Stimulated activated naive CD8-positive, alpha-beta T cell treated with anti-CD3 and anti-CD28 coated beads, Interleukin-15, amount 100 ng/mL, for 72 hours (primary cell): ENCODE data around the gene PRSS33.

Source experiments
- ATAC-seq: fragments of 150-1000 bp; cut with Tn5 transposase; 2 replicates; pipeline ENCODE4 v1.10.0; 2021; ENCODE audit warnings: mild to moderate bottlenecking, moderate library complexity
- DNase-seq, 2 donors: peaks; one replicate each; pipeline ENCODE4 v3.0.0; 2021 to 2022
- H3K27ac Mint-ChIP-seq, 2 donors: one replicate each; pipeline ENCODE4 v1.8.0; 2022; ENCODE audit warnings: mild to moderate bottlenecking in 2 of 2, mixed read lengths in 2 of 2, moderate library complexity in 2 of 2
- H3K27me3 Mint-ChIP-seq: one replicate; pipeline ENCODE4 v1.8.0; 2022; ENCODE audit warnings: mixed read lengths
- H3K4me1 Mint-ChIP-seq: one replicate; pipeline ENCODE4 v1.8.0; 2022; ENCODE audit warnings: mild to moderate bottlenecking, mixed read lengths
- H3K4me3 Mint-ChIP-seq, 2 donors: one replicate each; pipeline ENCODE4 v1.8.0; 2022; ENCODE audit warnings: mild to moderate bottlenecking in 2 of 2, mixed read lengths in 2 of 2, moderate library complexity in 1 of 2
- H3K9me3 Mint-ChIP-seq, 2 donors: one replicate each; pipeline ENCODE4 v1.8.0; 2022; ENCODE audit warnings: mixed read lengths in 2 of 2

Gene PRSS33

GRCh38 chr16:2814551-2815298, 27.4 kb upstream of the PRSS33 start:
- H3K4me1 Mint-ChIP-seq, result no peaks in the 10 kb centered on the region
- no peak for ATAC-seq
- no peak overlapping the region for H3K4me3 Mint-ChIP-seq
- peaks cover 6% of the 10 kb centered on the region for H3K27me3 Mint-ChIP-seq
- no peak overlapping the region for H3K27ac Mint-ChIP-seq
- H3K9me3 Mint-ChIP-seq, result no peaks in the 10 kb centered on the region
- DNase-seq, result no peak

GRCh38 chr16:2813771-2814221, 26.4 kb upstream of the PRSS33 start:
- no peaks in the 10 kb centered on the region for H3K4me1 Mint-ChIP-seq
- no peak overlapping the region for H3K4me3 Mint-ChIP-seq
- no peak for ATAC-seq
- peaks cover 15% of the 10 kb centered on the region for H3K27me3 Mint-ChIP-seq
- no peak overlapping the region for H3K27ac Mint-ChIP-seq
- no peaks in the 10 kb centered on the region for H3K9me3 Mint-ChIP-seq
- DNase-seq, result no peak

DNA sequence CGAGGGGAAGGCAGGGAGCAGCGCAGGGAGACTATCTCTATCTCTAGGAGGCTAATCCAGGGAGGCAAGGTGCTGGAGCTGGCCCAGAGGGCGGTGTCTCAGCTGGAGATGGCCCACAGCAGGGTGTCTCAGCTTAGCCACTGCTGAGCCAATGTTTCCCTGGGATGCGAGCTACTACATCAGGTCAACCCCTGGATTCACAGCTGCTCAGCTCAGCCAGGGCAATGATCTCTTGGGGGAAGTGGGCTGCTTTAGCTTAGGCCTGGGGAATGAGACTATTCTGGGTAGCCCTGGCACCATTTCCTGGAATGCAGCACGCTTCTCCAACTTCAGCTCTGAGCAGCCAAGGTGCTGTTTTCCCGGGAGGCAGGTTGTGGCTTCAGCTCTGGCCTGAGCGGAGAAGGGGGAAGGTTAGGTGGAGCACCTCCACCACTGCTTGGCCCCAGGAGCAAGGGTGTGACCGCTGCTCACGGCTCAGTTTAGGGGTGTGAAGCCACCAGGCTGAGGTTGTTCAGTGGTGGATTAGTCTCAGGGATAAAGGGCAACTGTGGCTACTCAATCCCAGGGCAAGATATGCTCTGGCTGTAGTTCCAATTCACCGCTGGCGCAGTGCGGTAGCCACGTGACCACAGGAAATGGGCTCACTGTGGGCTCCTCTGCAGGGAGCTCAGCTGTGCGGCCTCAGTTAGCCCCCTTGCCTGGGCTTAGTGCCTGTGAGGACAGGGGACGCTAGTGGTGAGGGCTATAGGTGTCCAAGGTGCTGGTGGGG, 24.5 kb upstream of the PRSS33 start:
- Mint-ChIP-seq H3K4me1 (no peaks in the 10 kb centered on the region), H3K27me3 (peaks cover 26% of the 10 kb centered on the region), H3K4me3 (no peak overlapping the region), H3K9me3 (no peaks in the 10 kb centered on the region), H3K27ac (no peak overlapping the region)
- ATAC-seq, result no peak
- no peak for DNase-seq

GRCh38 chr16:2810651-2811050, 23.3 kb upstream of the PRSS33 start:
- Mint-ChIP-seq H3K4me1 (no peaks in the 10 kb centered on the region), H3K27ac (no peak overlapping the region), H3K9me3 (no peaks in the 10 kb centered on the region), H3K27me3 (peaks cover 26% of the 10 kb centered on the region), H3K4me3 (no peak overlapping the region)
- no peak for ATAC-seq
- no peak for DNase-seq

DNA sequence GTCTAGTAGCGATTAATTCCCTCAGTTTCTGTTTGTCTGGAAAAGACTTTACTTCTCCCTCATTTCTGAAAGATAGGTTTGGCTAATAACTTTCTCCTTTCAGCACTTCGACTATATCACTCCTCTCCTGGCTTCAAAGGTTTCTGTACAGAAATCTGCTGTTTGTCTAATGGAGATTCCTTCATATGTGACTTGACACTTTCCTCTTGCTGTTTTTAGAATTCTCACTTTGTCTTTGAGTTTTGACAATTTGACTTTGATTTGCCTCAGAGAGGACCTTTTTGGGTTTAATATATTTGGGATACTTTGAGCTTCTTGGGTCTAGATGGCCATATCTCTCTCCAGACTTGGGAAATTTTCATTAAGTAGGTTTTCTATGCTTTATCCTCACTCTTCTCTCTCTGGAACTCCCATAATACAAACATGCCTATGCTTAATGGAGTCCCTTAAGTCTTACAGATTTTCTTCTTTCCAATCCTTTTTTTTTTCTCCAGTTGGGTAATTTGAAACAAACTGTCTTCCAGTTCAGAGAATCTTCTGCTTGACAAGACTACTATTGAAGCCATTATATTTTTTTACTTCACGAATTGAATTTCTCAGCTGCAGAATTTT, 21.9 kb upstream of the PRSS33 start:
- Mint-ChIP-seq H3K27ac (no peak overlapping the region), H3K27me3 (peaks cover 26% of the 10 kb centered on the region), H3K9me3 (peaks cover 2 to 13% of the 10 kb centered on the region in 2 donors), H3K4me3 (no peak overlapping the region), H3K4me1 (no peaks in the 10 kb centered on the region)
- DNase-seq (no peak), ATAC-seq (no peak)

DNA sequence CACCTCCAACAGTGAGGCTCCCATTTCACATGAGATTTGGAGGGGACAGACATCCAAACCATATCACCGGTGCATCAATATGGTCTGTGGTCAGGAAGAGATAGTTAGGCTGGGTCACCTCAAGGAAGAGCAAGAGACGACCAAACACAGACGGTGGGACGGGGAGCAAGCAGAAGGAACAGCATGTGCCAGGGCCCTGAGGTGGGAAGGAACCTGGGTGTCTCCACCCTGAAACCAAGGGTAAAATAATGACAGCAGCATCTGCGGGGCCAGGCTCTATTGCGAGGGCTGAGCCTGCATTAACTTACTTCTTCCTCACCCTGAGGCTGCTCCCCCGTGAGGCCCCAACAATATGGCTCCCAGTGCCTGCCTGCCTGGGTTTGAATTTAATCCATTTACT, 20.8 kb upstream of the PRSS33 start:
- Mint-ChIP-seq H3K4me1 (no peaks in the 10 kb centered on the region), H3K27ac (no peak overlapping the region), H3K4me3 (no peak overlapping the region), H3K27me3 (peaks cover 26% of the 10 kb centered on the region), H3K9me3 (peaks cover 12 to 24% of the 10 kb centered on the region in 2 donors)
- DNase-seq (no peak), ATAC-seq (no peak)

DNA sequence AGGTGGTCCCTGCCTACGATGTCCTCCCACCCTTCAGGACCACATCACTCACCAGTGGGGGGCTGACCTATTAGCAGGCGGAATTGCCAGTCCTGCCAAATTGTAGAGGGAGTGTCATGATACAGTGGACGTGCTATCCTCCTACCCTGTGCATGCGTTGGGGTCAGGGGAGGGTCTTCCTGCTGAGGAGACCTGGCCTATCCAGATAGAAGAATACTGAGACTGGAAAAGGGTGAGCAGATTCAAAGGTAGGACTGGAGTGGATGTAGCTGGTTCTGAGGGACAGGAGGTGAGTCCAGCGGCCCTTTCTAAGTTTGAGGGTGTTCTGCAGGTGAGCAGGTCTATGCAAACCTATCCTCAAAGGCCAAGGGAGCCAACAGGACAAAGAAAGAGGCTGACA, 18.9 kb upstream of the PRSS33 start:
- DNase-seq (no peak), ATAC-seq (no peak)
- Mint-ChIP-seq H3K4me3 (no peak overlapping the region), H3K4me1 (no peaks in the 10 kb centered on the region), H3K27ac (no peak overlapping the region), H3K27me3 (peaks cover 26% of the 10 kb centered on the region), H3K9me3 (peaks cover 15 to 28% of the 10 kb centered on the region in 2 donors)

DNA sequence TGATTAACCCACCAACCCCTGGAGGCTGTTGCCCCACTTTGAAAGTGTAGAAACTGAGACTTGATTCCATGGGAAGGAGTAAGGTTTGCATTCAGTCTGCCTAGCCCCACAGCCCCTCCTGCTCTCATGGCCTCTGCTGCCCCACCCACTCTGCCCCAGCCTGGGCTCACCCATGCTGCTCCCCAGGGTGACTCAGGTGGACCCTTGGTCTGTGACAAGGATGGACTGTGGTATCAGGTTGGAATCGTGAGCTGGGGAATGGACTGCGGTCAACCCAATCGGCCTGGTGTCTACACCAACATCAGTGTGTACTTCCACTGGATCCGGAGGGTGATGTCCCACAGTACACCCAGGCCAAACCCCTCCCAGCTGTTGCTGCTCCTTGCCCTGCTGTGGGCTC, 17.4 kb upstream of the PRSS33 start:
- DNase-seq (no peak), ATAC-seq (no peak)
- H3K27ac Mint-ChIP-seq, result no peak overlapping the region
- no peaks in the 10 kb centered on the region for H3K4me1 Mint-ChIP-seq
- peaks cover 20% of the 10 kb centered on the region for H3K27me3 Mint-ChIP-seq
- H3K4me3 Mint-ChIP-seq, result no peak overlapping the region
- peaks cover 15 to 28% of the 10 kb centered on the region in 2 donors for H3K9me3 Mint-ChIP-seq

GRCh38 chr16:2803545-2804195, 16.3 kb upstream of the PRSS33 start:
- DNase-seq (no peak), ATAC-seq (no peak)
- H3K9me3 Mint-ChIP-seq, result peaks cover 15 to 28% of the 10 kb centered on the region in 2 donors
- H3K4me3 Mint-ChIP-seq, result no peak overlapping the region
- H3K27me3 Mint-ChIP-seq, result peaks cover 10% of the 10 kb centered on the region
- no peak overlapping the region for H3K27ac Mint-ChIP-seq
- H3K4me1 Mint-ChIP-seq, result no peaks in the 10 kb centered on the region

DNA sequence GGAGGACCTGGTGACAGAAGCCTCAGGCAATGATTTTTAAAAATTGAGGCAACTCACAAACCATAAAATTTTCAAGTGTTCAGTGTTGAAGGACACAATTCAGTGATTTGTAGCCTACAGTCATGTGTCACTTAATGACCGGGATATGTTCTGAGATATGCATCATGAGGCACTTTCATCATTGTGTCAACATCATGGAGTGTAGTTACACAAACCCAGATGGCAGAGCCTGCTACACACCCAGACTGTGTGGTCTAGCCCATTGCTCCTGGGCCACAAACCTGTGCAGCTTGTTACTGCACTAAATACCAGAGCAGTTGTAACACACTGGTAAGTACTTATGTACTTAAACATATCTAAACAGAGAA, 12.5 kb upstream of the PRSS33 start:
- H3K4me1 Mint-ChIP-seq, result no peaks in the 10 kb centered on the region
- ATAC-seq (no peak), DNase-seq (no peak)
- H3K27me3 Mint-ChIP-seq, result peaks cover 10% of the 10 kb centered on the region
- no peak overlapping the region for H3K4me3 Mint-ChIP-seq
- peaks cover 15 to 21% of the 10 kb centered on the region in 2 donors for H3K9me3 Mint-ChIP-seq
- no peak overlapping the region for H3K27ac Mint-ChIP-seq

DNA sequence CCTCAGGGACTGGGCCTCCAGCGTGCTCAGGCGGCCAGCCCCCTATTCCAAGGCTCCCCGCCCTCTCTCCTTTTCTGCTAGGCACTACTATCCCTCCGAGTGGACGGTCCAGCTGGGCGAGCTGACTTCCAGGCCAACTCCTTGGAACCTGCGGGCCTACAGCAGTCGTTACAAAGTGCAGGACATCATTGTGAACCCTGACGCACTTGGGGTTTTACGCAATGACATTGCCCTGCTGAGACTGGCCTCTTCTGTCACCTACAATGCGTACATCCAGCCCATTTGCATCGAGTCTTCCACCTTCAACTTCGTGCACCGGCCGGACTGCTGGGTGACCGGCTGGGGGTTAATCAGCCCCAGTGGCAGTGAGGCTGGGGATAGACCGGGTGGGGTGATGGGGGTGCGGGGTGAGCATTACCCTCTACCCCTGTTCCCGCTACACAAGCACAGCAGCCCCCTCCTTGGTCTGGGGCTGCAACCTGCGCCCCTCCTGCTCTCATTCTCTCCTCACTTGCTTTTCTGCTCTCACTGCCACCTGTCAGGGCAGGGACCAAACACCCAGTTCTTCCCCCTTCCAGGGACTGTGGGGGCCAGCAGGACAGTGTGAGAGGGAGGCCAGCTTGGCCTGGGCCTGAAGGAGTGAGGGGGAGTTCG, 12.0 kb upstream of the PRSS33 start:
- Mint-ChIP-seq H3K4me3 (no peak overlapping the region), H3K9me3 (peaks cover 13 to 16% of the 10 kb centered on the region in 2 donors), H3K27ac (no peak overlapping the region), H3K4me1 (no peaks in the 10 kb centered on the region), H3K27me3 (peaks cover 10% of the 10 kb centered on the region)
- no peak for DNase-seq
- ATAC-seq, result no peak

- H3K4me1 Mint-ChIP-seq, result no peaks in the 10 kb centered on the region
- peaks cover 13% of the 10 kb centered on the region for H3K27me3 Mint-ChIP-seq
- no peak for DNase-seq
- H3K4me3 Mint-ChIP-seq, result no peak overlapping the region
- no peak overlapping the region for H3K27ac Mint-ChIP-seq
- H3K9me3 Mint-ChIP-seq, result peaks cover 8 to 10% of the 10 kb centered on the region in 2 donors
- ATAC-seq, result peak; percentile 55
These were observed 11.4 kb upstream of the PRSS33 start for GRCh38 chr16:2798723-2799204.

- H3K27ac Mint-ChIP-seq, result no peak overlapping the region
These were observed 8.2 kb upstream of the PRSS33 start for GRCh38 chr16:2795395-2796143.

GRCh38 chr16:2792940-2793339, 5.6 kb upstream of the PRSS33 start:
- Mint-ChIP-seq H3K27me3 (peaks cover 47% of the 10 kb centered on the region), H3K9me3 (no peaks in the 10 kb centered on the region), H3K4me1 (no peaks in the 10 kb centered on the region), H3K4me3 (no peak overlapping the region), H3K27ac (no peak overlapping the region)
- DNase-seq (no peak), ATAC-seq (no peak)

More at GRCh38 chr16:2795395-2796143, 8.2 kb upstream of the PRSS33 start:
- no peak overlapping the region for H3K4me3 Mint-ChIP-seq
- H3K27me3 Mint-ChIP-seq, result peaks cover 34% of the 10 kb centered on the region
- no peak for ATAC-seq
- DNase-seq, result no peak
- H3K4me1 Mint-ChIP-seq, result no peaks in the 10 kb centered on the region
- H3K9me3 Mint-ChIP-seq, result no peaks in the 10 kb centered on the region
